Endothelial cell of umbilical vein (primary cell): ENCODE results near the gene AQP9.
A peak's percentile ranks its signal among the peaks of the same experiment; 100 is the strongest.

Experiments used
- CTCF ChIP-seq, 2 donors: IDR thresholded peaks; 1 replicate in 1 of 2; 2 replicates in 1 of 2; pipeline ENCODE4 v1.5.1; 2011; ENCODE audit warnings: low read length in 2 of 2, mild to moderate bottlenecking in 2 of 2, moderate library complexity in 2 of 2, control low read depth in 1 of 2, inconsistent platforms in 1 of 2, low read depth in 1 of 2; ENCODE audit not compliant: insufficient read depth in 1 of 2; ENCODE audit errors: extremely low read depth in 1 of 2
- EZH2 ChIP-seq: IDR thresholded peaks from 2 replicates; pipeline ENCODE4 v1.6.1; 2012; ENCODE audit warnings: borderline replicate concordance, low read depth, mild to moderate bottlenecking, moderate library complexity, low read length, inconsistent platforms; ENCODE audit not compliant: severe bottlenecking
- GATA2 ChIP-seq: IDR thresholded peaks from 2 replicates; pipeline ENCODE4 v1.7.0; 2011; ENCODE audit warnings: low read depth, mild to moderate bottlenecking, moderate library complexity, mixed read lengths, low read length; ENCODE audit not compliant: insufficient read length, insufficient read depth
- MYC ChIP-seq: IDR thresholded peaks from one replicate; pipeline ENCODE4 v1.6.1; 2011; ENCODE audit warnings: mild to moderate bottlenecking, low read depth, low read length
- POLR2A ChIP-seq: IDR thresholded peaks from 2 replicates; pipeline ENCODE4 v1.6.1; 2012; ENCODE audit warnings: low read depth, mild to moderate bottlenecking, control low read depth, low read length
- POLR2AphosphoS5 ChIP-seq: IDR thresholded peaks from 2 replicates; pipeline ENCODE4 v1.6.1; 2012; ENCODE audit warnings: low read depth, mild to moderate bottlenecking, control low read depth, low read length, moderate library complexity; ENCODE audit not compliant: insufficient read depth
- TF ChIP-seq, protein P1 (sequence below): IDR thresholded peaks from 2 replicates; pipeline ENCODE4 v1.6.1; 2011; ENCODE audit not compliant: insufficient read depth, insufficient read length

DNA sequence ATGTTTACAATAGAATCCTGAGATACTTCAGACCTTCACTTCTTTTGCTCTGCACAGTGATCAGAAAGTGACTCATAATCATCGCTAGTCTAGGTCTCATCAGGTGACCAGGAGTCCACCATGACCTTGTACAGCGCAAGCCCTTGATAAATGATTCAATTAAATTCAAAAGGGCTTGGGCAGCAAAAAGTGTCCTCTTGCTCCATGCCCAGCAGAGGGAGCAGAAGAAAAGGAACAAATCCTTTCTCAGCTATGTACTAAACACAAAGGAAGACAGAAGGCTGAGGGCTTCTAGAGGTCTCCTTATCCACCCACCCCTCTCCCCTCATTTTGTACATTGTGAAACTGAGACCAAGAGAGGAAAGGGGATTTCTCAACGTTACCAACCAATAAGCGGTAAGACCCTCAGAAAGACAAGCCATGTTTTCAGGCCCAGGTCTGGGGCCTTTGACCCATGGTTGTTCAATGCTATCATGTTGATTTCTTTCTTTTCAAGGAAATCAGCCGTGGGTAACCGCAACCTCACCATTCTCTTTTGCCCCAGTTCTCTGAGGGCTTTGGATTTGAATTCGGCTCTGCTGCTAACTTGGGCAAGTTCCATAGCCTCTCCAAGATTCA lies 74.8 kb downstream of the AQP9 start:
- TF ChIP-seq, protein P1, sequence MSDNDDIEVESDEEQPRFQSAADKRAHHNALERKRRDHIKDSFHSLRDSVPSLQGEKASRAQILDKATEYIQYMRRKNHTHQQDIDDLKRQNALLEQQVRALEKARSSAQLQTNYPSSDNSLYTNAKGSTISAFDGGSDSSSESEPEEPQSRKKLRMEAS: no peak
- TF ChIP-seq POLR2A: no peak
- peak; percentile 35 to 59 for TF ChIP-seq CTCF (IDR thresholded peaks at IDR 0.05; ENCODE audit: extremely low read depth in 1 of 2, insufficient read depth in 1 of 2, low read depth in 1 of 2, low read length in 2 of 2)
- TF ChIP-seq POLR2AphosphoS5: no peak
- TF ChIP-seq EZH2: no peak
- TF ChIP-seq GATA2: no peak
- TF ChIP-seq MYC: no peak
